Effector CD4-positive, alpha-beta T cell (primary cell): ENCODE data around the gene FRMPD3.

Source experiments
- DNase-seq: peaks from one replicate; pipeline ENCODE4 v3.0.0-alpha.2; 2020

Gene FRMPD3

GRCh38 chrX:107482046-107482445 lies 32.6 kb downstream of the FRMPD3 start:
- no peak for DNase-seq

- DNase-seq, result no peak
Measured at GRCh38 chrX:107484002-107484726, 34.7 kb downstream of the FRMPD3 start.

- DNase-seq, result no peak
Measured at GRCh38 chrX:107485013-107485412, 35.6 kb downstream of the FRMPD3 start.

GRCh38 chrX:107493141-107493540 lies 43.7 kb downstream of the FRMPD3 start:
- DNase-seq, result no peak

GRCh38 chrX:107496786-107497185 lies 47.3 kb downstream of the FRMPD3 start:
- DNase-seq, result no peak
